ENCODE results near the gene TTC7B.

Gene TTC7B

DNA sequence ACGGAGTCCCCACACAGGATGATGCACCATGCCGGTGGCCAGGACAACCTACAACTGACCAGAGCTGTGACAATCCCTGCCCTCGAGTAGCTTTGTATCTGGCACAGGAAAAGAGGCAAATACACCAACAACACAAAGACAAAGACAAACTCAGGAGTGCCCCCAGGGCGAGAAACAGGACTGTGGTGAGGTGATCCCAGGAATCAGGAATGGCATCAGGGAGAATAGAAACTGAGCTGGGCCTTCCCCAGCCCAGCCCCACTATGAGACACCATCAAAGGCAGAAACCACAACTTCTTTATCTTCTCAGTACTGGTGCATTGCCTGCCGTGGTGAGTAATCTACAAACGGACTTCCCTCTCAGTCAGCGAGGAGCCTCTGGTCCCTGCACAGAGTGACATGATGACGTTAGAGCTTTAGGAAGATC lies 157.7 kb downstream of the TTC7B start:
- Histone ChIP-seq H3K27ac (replicated peaks) (no peak overlapping the region), H3K27me3 (ENCODE audit: insufficient read depth, poor library complexity, severe bottlenecking) (no peaks in the 10 kb centered on the region), H3K4me3 (replicated peaks; ENCODE audit: insufficient read depth, low read length) (no peak overlapping the region)
- TF ChIP-seq REST (IDR thresholded peaks at IDR 0.05; ENCODE audit: insufficient replicate concordance, low read depth) (no peak), GABPA (IDR thresholded peaks at IDR 0.05; ENCODE audit: low read depth) (no peak), POLR2AphosphoS5 (IDR thresholded peaks at IDR 0.05; ENCODE audit: low read depth) (no peak), SPI1 (IDR thresholded peaks at IDR 0.05; ENCODE audit: borderline replicate concordance, low read depth) (peak; percentile 23; the same call in 1 of the 2 replicates)
- TF ChIP-seq, protein P1, sequence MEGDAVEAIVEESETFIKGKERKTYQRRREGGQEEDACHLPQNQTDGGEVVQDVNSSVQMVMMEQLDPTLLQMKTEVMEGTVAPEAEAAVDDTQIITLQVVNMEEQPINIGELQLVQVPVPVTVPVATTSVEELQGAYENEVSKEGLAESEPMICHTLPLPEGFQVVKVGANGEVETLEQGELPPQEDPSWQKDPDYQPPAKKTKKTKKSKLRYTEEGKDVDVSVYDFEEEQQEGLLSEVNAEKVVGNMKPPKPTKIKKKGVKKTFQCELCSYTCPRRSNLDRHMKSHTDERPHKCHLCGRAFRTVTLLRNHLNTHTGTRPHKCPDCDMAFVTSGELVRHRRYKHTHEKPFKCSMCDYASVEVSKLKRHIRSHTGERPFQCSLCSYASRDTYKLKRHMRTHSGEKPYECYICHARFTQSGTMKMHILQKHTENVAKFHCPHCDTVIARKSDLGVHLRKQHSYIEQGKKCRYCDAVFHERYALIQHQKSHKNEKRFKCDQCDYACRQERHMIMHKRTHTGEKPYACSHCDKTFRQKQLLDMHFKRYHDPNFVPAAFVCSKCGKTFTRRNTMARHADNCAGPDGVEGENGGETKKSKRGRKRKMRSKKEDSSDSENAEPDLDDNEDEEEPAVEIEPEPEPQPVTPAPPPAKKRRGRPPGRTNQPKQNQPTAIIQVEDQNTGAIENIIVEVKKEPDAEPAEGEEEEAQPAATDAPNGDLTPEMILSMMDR (IDR thresholded peaks at IDR 0.05; ENCODE audit: insufficient read depth, low read length), result no peak
- DNase-seq (ENCODE audit: low read depth in 1 of 2, low spot score in 1 of 2), result peak; percentile 31 to 74

DNA sequence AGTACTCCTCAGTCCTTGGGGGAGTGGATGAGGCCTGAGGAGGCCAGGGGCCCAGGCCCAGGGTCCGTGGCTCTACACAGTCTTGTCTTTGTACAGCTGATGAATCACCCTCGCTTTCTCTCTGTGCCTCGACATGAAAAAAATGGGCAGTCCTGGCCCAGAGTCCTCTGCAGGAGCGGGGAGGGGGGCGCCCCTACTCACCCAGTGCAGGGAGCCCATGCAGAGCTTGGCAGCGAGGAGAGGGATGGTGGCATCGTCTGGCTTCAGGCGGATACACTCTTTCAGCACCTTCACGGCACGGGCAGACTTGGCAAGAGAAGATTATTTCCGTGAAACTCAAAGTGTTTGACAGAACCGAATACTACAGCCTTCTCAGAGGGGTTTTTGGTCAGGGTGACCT lies 159.3 kb downstream of the TTC7B start:
- H3K27ac ChIP-seq (replicated peaks), result no peak overlapping the region
- no peaks in the 10 kb centered on the region for H3K27me3 ChIP-seq (ENCODE audit: insufficient read depth, poor library complexity, severe bottlenecking)
- no peak overlapping the region for H3K4me3 ChIP-seq (replicated peaks; ENCODE audit: insufficient read depth, low read length)
- no peak for TF ChIP-seq POLR2AphosphoS5 (IDR thresholded peaks at IDR 0.05; ENCODE audit: low read depth)
- TF ChIP-seq, protein P1 (IDR thresholded peaks at IDR 0.05; ENCODE audit: insufficient read depth, low read length), result no peak
- TF ChIP-seq SPI1 (IDR thresholded peaks at IDR 0.05; ENCODE audit: borderline replicate concordance, low read depth), result no peak
- TF ChIP-seq REST (IDR thresholded peaks at IDR 0.05; ENCODE audit: insufficient replicate concordance, low read depth), result no peak
- TF ChIP-seq GABPA (IDR thresholded peaks at IDR 0.05; ENCODE audit: low read depth), result no peak
- DNase-seq (ENCODE audit: low read depth in 1 of 2, low spot score in 1 of 2), result no peak

- Histone ChIP-seq H3K27me3 (ENCODE audit: insufficient read depth, poor library complexity, severe bottlenecking) (no peaks in the 10 kb centered on the region), H3K27ac (replicated peaks) (no peak overlapping the region), H3K4me3 (replicated peaks; ENCODE audit: insufficient read depth, low read length) (no peak overlapping the region)
- no peak for DNase-seq (ENCODE audit: low read depth in 1 of 2, low spot score in 1 of 2)
- TF ChIP-seq GABPA (IDR thresholded peaks at IDR 0.05; ENCODE audit: low read depth) (no peak), POLR2AphosphoS5 (IDR thresholded peaks at IDR 0.05; ENCODE audit: low read depth) (no peak), REST (IDR thresholded peaks at IDR 0.05; ENCODE audit: insufficient replicate concordance, low read depth) (no peak), SPI1 (IDR thresholded peaks at IDR 0.05; ENCODE audit: borderline replicate concordance, low read depth) (no peak)
- TF ChIP-seq, protein P1 (IDR thresholded peaks at IDR 0.05; ENCODE audit: insufficient read depth, low read length), result no peak
Measured at GRCh38 chr14:90655829-90656228, 160.4 kb downstream of the TTC7B start.

Measured in HL-60 (cell line).